ENCODE data around the gene IRAK1. TPM values are rescaled to one million over a fixed set of nuclear protein-coding genes. Genes with fewer than 3 reads are reported as not detected.

IRAK1 gene
- total RNA-seq, 1 donor from 2014 or later = 74.2 TPM

- no peaks in the 10 kb centered on the region for H3K36me3 Mint-ChIP-seq (ENCODE audit: unreplicated experiment)
- H3K4me1 Mint-ChIP-seq (ENCODE audit: unreplicated experiment) = peaks cover 58% of the 10 kb centered on the region
- TF ChIP-seq CTCF (IDR thresholded peaks at IDR 0.05) = no peak
- no peaks in the 10 kb centered on the region for H3K9me3 Mint-ChIP-seq (ENCODE audit: unreplicated experiment)
- no peaks in the 10 kb centered on the region for H3K27me3 Mint-ChIP-seq (ENCODE audit: unreplicated experiment)
- peak; percentile 98 for DNase-seq (ENCODE audit: extremely low spot score, unreplicated experiment)
- peak overlapping the region; percentile 100 for H3K4me3 Mint-ChIP-seq (ENCODE audit: unreplicated experiment)
- peak overlapping the region; percentile 100 for H3K27ac Mint-ChIP-seq (ENCODE audit: unreplicated experiment)
These were observed 48.6 kb downstream of the IRAK1 start for GRCh38 chrX:153971124-153971449.

DNA sequence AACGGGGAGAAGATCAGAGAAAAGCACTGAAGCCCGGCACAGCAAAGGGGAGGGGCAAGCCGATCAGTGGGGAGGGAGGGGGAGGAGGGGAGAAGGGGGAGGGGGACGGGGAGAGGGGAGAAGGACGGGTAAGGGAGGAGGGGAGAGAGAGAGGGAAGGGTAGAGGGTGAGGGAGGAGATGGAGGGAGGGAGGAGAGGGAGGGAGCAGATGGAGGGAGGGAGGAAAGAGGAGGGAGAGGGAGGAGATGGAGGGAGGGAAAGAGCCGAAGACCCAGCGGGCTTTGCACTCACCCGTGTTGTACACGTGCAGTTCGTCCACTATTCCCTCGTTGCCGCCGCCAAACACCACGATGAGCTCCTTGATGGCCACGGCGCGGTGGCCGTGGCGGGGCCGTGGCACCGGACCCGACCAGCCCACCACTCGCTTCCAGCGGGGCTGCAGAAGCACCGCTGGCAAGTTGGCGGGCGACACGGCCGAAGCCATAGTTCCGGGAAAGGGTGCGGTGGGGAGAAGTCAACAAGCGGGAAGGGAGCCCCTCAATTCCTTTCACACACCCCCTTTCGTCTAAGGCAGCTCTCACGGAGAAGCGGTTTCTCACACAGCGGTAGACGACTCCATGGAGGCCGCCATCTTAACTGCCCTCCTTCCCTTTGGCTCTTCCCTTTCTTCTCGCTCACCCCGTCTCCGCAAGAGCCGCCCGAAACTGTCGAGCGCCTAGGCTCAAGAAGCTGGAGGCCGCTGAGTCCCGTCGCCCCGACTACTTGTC is 49.2 kb downstream of the IRAK1 start:
- TF ChIP-seq CTCF (IDR thresholded peaks at IDR 0.05) = no peak
- DNase-seq (ENCODE audit: extremely low spot score, unreplicated experiment) = no peak
- peaks cover 60% of the 10 kb centered on the region for H3K4me1 Mint-ChIP-seq (ENCODE audit: unreplicated experiment)
- peak overlapping the region; percentile 100 for H3K4me3 Mint-ChIP-seq (ENCODE audit: unreplicated experiment)
- H3K27me3 Mint-ChIP-seq (ENCODE audit: unreplicated experiment) = no peaks in the 10 kb centered on the region
- no peaks in the 10 kb centered on the region for H3K9me3 Mint-ChIP-seq (ENCODE audit: unreplicated experiment)
- peak overlapping the region; percentile 100 for H3K27ac Mint-ChIP-seq (ENCODE audit: unreplicated experiment)
- no peaks in the 10 kb centered on the region for H3K36me3 Mint-ChIP-seq (ENCODE audit: unreplicated experiment)

- H3K4me3 Mint-ChIP-seq (ENCODE audit: unreplicated experiment) = peak overlapping the region; percentile 100
- no peak for DNase-seq (ENCODE audit: extremely low spot score, unreplicated experiment)
- peaks cover 59% of the 10 kb centered on the region for H3K4me1 Mint-ChIP-seq (ENCODE audit: unreplicated experiment)
- no peak for TF ChIP-seq CTCF (IDR thresholded peaks at IDR 0.05)
- H3K27ac Mint-ChIP-seq (ENCODE audit: unreplicated experiment) = peak overlapping the region; percentile 95
- H3K27me3 Mint-ChIP-seq (ENCODE audit: unreplicated experiment) = no peaks in the 10 kb centered on the region
- no peaks in the 10 kb centered on the region for H3K36me3 Mint-ChIP-seq (ENCODE audit: unreplicated experiment)
- H3K9me3 Mint-ChIP-seq (ENCODE audit: unreplicated experiment) = no peaks in the 10 kb centered on the region
These were observed 49.8 kb downstream of the IRAK1 start for GRCh38 chrX:153969904-153970356.

DNA sequence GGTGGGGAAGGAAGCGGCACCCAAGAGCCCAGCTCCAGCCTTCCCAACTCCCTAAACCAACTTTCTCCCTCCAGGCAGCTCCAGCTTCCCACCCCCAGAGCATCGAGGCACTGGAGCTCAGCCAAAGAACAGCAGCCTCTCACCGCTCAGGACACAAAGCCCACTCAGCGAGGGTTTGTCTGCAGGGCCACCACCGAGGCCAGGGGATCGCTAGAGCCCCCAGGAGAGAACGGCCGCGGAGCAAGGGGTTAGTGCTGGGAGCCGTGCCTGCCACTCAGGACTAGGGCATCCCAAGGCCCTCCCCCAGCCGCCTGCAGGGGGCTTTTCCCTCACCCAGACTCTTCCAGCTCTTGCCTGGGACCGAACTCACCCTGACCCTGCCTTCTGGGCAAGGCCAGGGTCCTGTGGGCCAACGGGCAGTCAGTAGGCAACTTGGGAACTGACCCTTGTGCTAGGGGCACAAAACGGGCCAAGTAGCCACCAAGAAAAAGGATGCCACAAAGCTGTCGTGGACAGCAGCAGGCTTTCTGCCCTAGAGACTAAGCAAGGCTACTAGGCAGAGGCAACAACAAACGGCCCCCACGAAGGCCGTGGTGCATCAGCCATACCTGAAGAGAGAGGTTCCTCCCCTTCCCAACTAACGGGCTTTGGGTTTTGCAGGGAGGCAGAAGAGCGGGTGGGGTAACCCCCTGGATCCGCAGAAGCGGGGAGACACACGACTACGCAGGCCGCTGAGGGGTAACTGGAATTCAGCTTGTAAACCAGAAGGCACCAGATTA is 50.4 kb downstream of the IRAK1 start:
- TF ChIP-seq CTCF (IDR thresholded peaks at IDR 0.05) = no peak
- H3K36me3 Mint-ChIP-seq (ENCODE audit: unreplicated experiment) = no peaks in the 10 kb centered on the region
- peak overlapping the region; percentile 100 for H3K4me3 Mint-ChIP-seq (ENCODE audit: unreplicated experiment)
- no peak for DNase-seq (ENCODE audit: extremely low spot score, unreplicated experiment)
- H3K27ac Mint-ChIP-seq (ENCODE audit: unreplicated experiment) = peak overlapping the region; percentile 95
- no peaks in the 10 kb centered on the region for H3K9me3 Mint-ChIP-seq (ENCODE audit: unreplicated experiment)
- H3K4me1 Mint-ChIP-seq (ENCODE audit: unreplicated experiment) = peaks cover 52% of the 10 kb centered on the region
- no peaks in the 10 kb centered on the region for H3K27me3 Mint-ChIP-seq (ENCODE audit: unreplicated experiment)

- peak overlapping the region; percentile 100 for H3K4me3 Mint-ChIP-seq (ENCODE audit: unreplicated experiment)
- peaks cover 47% of the 10 kb centered on the region for H3K4me1 Mint-ChIP-seq (ENCODE audit: unreplicated experiment)
- no peaks in the 10 kb centered on the region for H3K27me3 Mint-ChIP-seq (ENCODE audit: unreplicated experiment)
- H3K36me3 Mint-ChIP-seq (ENCODE audit: unreplicated experiment) = no peaks in the 10 kb centered on the region
- peak overlapping the region; percentile 95 for H3K27ac Mint-ChIP-seq (ENCODE audit: unreplicated experiment)
- H3K9me3 Mint-ChIP-seq (ENCODE audit: unreplicated experiment) = no peaks in the 10 kb centered on the region
- DNase-seq (ENCODE audit: extremely low spot score, unreplicated experiment) = no peak
- no peak for TF ChIP-seq CTCF (IDR thresholded peaks at IDR 0.05)
These were observed 51.0 kb downstream of the IRAK1 start for GRCh38 chrX:153968754-153969124.
